Measurements from ENCODE around the gene MAP3K1.

DNA sequence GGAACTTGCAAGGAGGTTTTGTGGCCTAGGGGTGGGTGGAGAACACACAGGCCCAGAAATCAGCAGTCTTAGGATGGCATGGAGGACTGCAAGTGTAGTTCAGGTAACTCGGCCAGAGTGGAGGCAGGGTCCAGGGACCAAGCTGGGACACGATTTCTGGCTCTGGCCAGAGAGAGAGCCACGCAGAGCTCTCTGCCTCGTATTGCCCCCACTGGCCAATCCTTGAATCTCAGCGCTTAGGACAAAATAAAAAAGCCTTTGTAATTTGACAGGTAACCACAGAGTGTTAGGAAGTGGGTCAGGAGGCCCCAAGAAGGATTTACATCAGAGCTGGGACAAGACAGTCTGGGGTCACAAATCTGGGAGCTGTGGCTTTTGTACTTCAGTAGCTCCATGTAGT lies 11.7 kb downstream of the MAP3K1 start:
- TF ChIP-seq, protein P1, sequence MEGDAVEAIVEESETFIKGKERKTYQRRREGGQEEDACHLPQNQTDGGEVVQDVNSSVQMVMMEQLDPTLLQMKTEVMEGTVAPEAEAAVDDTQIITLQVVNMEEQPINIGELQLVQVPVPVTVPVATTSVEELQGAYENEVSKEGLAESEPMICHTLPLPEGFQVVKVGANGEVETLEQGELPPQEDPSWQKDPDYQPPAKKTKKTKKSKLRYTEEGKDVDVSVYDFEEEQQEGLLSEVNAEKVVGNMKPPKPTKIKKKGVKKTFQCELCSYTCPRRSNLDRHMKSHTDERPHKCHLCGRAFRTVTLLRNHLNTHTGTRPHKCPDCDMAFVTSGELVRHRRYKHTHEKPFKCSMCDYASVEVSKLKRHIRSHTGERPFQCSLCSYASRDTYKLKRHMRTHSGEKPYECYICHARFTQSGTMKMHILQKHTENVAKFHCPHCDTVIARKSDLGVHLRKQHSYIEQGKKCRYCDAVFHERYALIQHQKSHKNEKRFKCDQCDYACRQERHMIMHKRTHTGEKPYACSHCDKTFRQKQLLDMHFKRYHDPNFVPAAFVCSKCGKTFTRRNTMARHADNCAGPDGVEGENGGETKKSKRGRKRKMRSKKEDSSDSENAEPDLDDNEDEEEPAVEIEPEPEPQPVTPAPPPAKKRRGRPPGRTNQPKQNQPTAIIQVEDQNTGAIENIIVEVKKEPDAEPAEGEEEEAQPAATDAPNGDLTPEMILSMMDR (conservative IDR thresholded peaks at IDR 0.05; ENCODE audit: low read length) = peak; percentile 58
- no peak for TF ChIP-seq EZH2phosphoT487 (IDR thresholded peaks at IDR 0.05; ENCODE audit: borderline replicate concordance)

All from Loucy (cell line).